Measurements from ENCODE around the gene IL12RB1. TPM values are rescaled to one million over a fixed set of nuclear protein-coding genes. Genes with fewer than 3 reads are reported as not detected.
"Not testable (repeated sequence)": the region's sequence is repeated elsewhere in the genome, so short reads cannot be mapped to it uniquely, and the experiment has no call there.

IL12RB1 gene
- total RNA-seq, 4 donors from 2014 or later, result 0.34 to 0.58 TPM; not detected in 2

GRCh38 chr19:18109733-18110608 is 23.2 kb upstream of the IL12RB1 start:
- 5 to 8% methylated on average over 26 to 45 of the region's 92 CpGs for WGBS, 2 donors

GRCh38 chr19:18109341-18109732 is 22.6 kb upstream of the IL12RB1 start:
- no peak for DNase-seq (ENCODE audit: low spot score in 2 of 2)
- intact Hi-C loops (cut with DNase I; ENCODE audit: low total_unique reads), result no loop called here
- TF ChIP-seq POLR2A (IDR thresholded peaks at IDR 0.05), result no peak
- H3K4me3 ChIP-seq (ENCODE audit: low read depth, poor library complexity, severe bottlenecking), result no peak overlapping the region
- 77 to 78% methylated on average over 11 to 12 of the region's 12 CpGs for WGBS, 2 donors

More at GRCh38 chr19:18109733-18110608, 23.2 kb upstream of the IL12RB1 start:
- intact Hi-C loops (cut with DNase I; ENCODE audit: low total_unique reads), result loop anchor here (10.0 kb wide), 1 partner anchor 55 kb away; no protein-coding TSS in a partner anchor
- no peak for DNase-seq (ENCODE audit: low spot score in 2 of 2)
- peak overlapping the region; percentile 35 for H3K4me3 ChIP-seq (ENCODE audit: low read depth, poor library complexity, severe bottlenecking)
- TF ChIP-seq CTCF (IDR thresholded peaks at IDR 0.05) (no peak), POLR2A (IDR thresholded peaks at IDR 0.05) (no peak)

- TF ChIP-seq POLR2A (IDR thresholded peaks at IDR 0.05), result no peak
- DNase-seq (ENCODE audit: low spot score in 2 of 2), result no peak
- intact Hi-C loops (cut with DNase I; ENCODE audit: low total_unique reads), result no loop called here
- 80 to 87% methylated on average over 2 of the region's 2 CpGs for WGBS, 2 donors
- no peak overlapping the region for H3K4me3 ChIP-seq (ENCODE audit: low read depth, poor library complexity, severe bottlenecking)
These were observed 22.2 kb upstream of the IL12RB1 start for GRCh38 chr19:18108897-18109296.

- no peak overlapping the region for H3K4me3 ChIP-seq (ENCODE audit: low read depth, poor library complexity, severe bottlenecking)
- 73 to 78% methylated on average over 9 of the region's 9 CpGs for WGBS, 2 donors
- no peak for DNase-seq (ENCODE audit: low spot score in 2 of 2)
- no peak for TF ChIP-seq POLR2A (IDR thresholded peaks at IDR 0.05)
- TF ChIP-seq CTCF (IDR thresholded peaks at IDR 0.05), result no peak
- intact Hi-C loops (cut with DNase I; ENCODE audit: low total_unique reads), result no loop called here
These were observed 20.5 kb upstream of the IL12RB1 start for GRCh38 chr19:18107235-18107634.

- DNase-seq (ENCODE audit: low spot score in 2 of 2), result not testable (repeated sequence)
These were observed 18.5 kb upstream of the IL12RB1 start for GRCh38 chr19:18105259-18105658.

GRCh38 chr19:18104793-18105131 is 18.0 kb upstream of the IL12RB1 start:
- no peak overlapping the region for H3K4me3 ChIP-seq (ENCODE audit: low read depth, poor library complexity, severe bottlenecking)
- DNase-seq (ENCODE audit: low spot score in 2 of 2), result no peak
- TF ChIP-seq POLR2A (IDR thresholded peaks at IDR 0.05) (no peak), CTCF (IDR thresholded peaks at IDR 0.05) (no peak)
- intact Hi-C loops (cut with DNase I; ENCODE audit: low total_unique reads), result no loop called here
- 72 to 75% methylated on average over 5 of the region's 5 CpGs for WGBS, 2 donors

More at GRCh38 chr19:18105259-18105658, 18.5 kb upstream of the IL12RB1 start:
- intact Hi-C loops (cut with DNase I; ENCODE audit: low total_unique reads); H3K4me3 ChIP-seq (ENCODE audit: low read depth, poor library complexity, severe bottlenecking): not testable (repeated sequence)
- WGBS, 2 donors, result 78 to 81% methylated on average over 7 of the region's 7 CpGs

- no peak overlapping the region for H3K4me3 ChIP-seq (ENCODE audit: low read depth, poor library complexity, severe bottlenecking)
- TF ChIP-seq POLR2A (IDR thresholded peaks at IDR 0.05) (no peak), CTCF (IDR thresholded peaks at IDR 0.05) (no peak)
- intact Hi-C loops (cut with DNase I; ENCODE audit: low total_unique reads), result no loop called here
- no peak for DNase-seq (ENCODE audit: low spot score in 2 of 2)
- 68 to 69% methylated on average over 15 of the region's 15 CpGs for WGBS, 2 donors
These were observed 16.3 kb upstream of the IL12RB1 start for GRCh38 chr19:18102916-18103542.

All from lower leg skin (tissue), 4 donors.